Amygdala (tissue), 56 donors: Measurements from ENCODE around the gene AKAP8.
"Not testable (repeated sequence)": the region's sequence is repeated elsewhere in the genome, so short reads cannot be mapped to it uniquely, and the experiment has no call there.

Experiments
- DNase-seq, 56 donors: peaks; one replicate each; lab custom pipeline; 2025; lab: John Stamatoyannopoulos, UW

AKAP8 gene

GRCh38 chr19:15374105-15374651 lies 5.4 kb downstream of the AKAP8 start:
- peak in 12 of 56 donors; percentile 5 to 46 (median 24) for DNase-seq

GRCh38 chr19:15373644-15374043 lies 5.9 kb downstream of the AKAP8 start:
- no peak for DNase-seq

GRCh38 chr19:15372891-15373301 lies 6.7 kb downstream of the AKAP8 start:
- no peak for DNase-seq

- DNase-seq, result no peak
These were observed 7.1 kb downstream of the AKAP8 start for GRCh38 chr19:15372470-15372869.

- DNase-seq, result no peak
These were observed 7.7 kb downstream of the AKAP8 start for GRCh38 chr19:15371786-15372380.

- no peak for DNase-seq
These were observed 8.5 kb downstream of the AKAP8 start for GRCh38 chr19:15371119-15371518.

GRCh38 chr19:15369594-15369891 lies 10.0 kb downstream of the AKAP8 start:
- no peak for DNase-seq

- no peak for DNase-seq
These were observed 10.6 kb downstream of the AKAP8 start for GRCh38 chr19:15368798-15369593.

- no peak for DNase-seq
These were observed 11.4 kb downstream of the AKAP8 start for GRCh38 chr19:15368051-15368632.

- no peak for DNase-seq
These were observed 12.1 kb downstream of the AKAP8 start for GRCh38 chr19:15367439-15367838.

- DNase-seq, result no peak
These were observed 14.3 kb downstream of the AKAP8 start for GRCh38 chr19:15365264-15365663.

GRCh38 chr19:15363791-15364190 lies 15.8 kb downstream of the AKAP8 start:
- DNase-seq, result not testable (repeated sequence)

GRCh38 chr19:15363048-15363447 lies 16.5 kb downstream of the AKAP8 start:
- DNase-seq, result not testable (repeated sequence)

GRCh38 chr19:15360015-15360414 lies 19.6 kb downstream of the AKAP8 start:
- not testable (repeated sequence) for DNase-seq

- no peak for DNase-seq
These were observed 20.7 kb downstream of the AKAP8 start for GRCh38 chr19:15358918-15359317.

- DNase-seq, result no peak
These were observed 21.7 kb downstream of the AKAP8 start for GRCh38 chr19:15357906-15358305.

GRCh38 chr19:15354566-15355296 lies 24.9 kb downstream of the AKAP8 start:
- no peak for DNase-seq

GRCh38 chr19:15353908-15354307 lies 25.7 kb downstream of the AKAP8 start:
- DNase-seq, result no peak

- DNase-seq, result not testable (repeated sequence)
These were observed 27.1 kb downstream of the AKAP8 start for GRCh38 chr19:15352535-15352934.

GRCh38 chr19:15341328-15341727 lies 38.3 kb downstream of the AKAP8 start:
- not testable (repeated sequence) for DNase-seq

- no peak for DNase-seq
These were observed 39.5 kb downstream of the AKAP8 start for GRCh38 chr19:15340086-15340485.
